SK-N-SH (cell line): ENCODE results near the gene WNT6. TPM values are rescaled to one million over a fixed set of nuclear protein-coding genes. Genes with fewer than 3 reads are reported as not detected.

Source experiments
- CTCF ChIA-PET: fragments of 300-600, 350-600 bp; formaldehyde crosslinking; extraction: SDS; loops from one replicate; lab custom pipeline; 2021; lab: Yijun Ruan, JAX
- POLR2A ChIA-PET: fragments of 350-600 bp; sonication (Branson Sonifier 250); formaldehyde crosslinking; extraction: SDS; loops from one replicate; lab custom pipeline; 2020; ENCODE audit warnings: antibody characterized with exemption, inconsistent platforms; lab: Yijun Ruan, JAX
- DNase-seq: peaks from one replicate; pipeline ENCODE4 v3.0.0; 2012
- H2AFZ ChIP-seq: fragments of 200-600 bp; sonication (generic); 2 replicates; pipeline ENCODE4 v1.8.1; 2016; ENCODE audit warnings: antibody characterized with exemption, mild to moderate bottlenecking, low read depth
- H3F3A ChIP-seq: fragments of 200-600 bp; sonication (generic); replicated peaks from 2 replicates; pipeline ENCODE3; 2016; ENCODE audit warnings: antibody characterized with exemption, mild to moderate bottlenecking; ENCODE audit not compliant: insufficient read depth
- H3K27ac ChIP-seq, 2 experiments: fragments of 200-500 bp in 1 of 2; fragments of 200-600 bp in 1 of 2; sonication (Bioruptor generic) in 1 of 2; sonication (generic), shearing (Covaris generic) in 1 of 2; 2 replicates each; pipeline versions ENCODE4 v1.5.1 to v1.6.1; 2014 to 2016; ENCODE audit warnings: low read depth in 2 of 2, inconsistent platforms in 1 of 2, low read length in 1 of 2, mild to moderate bottlenecking in 1 of 2, mixed read lengths in 1 of 2
- H3K27me3 ChIP-seq: fragments of 200-600 bp; sonication (generic), shearing (Covaris generic); 2 replicates; pipeline ENCODE4 v1.6.1; 2016; ENCODE audit warnings: mixed run types; ENCODE audit not compliant: insufficient read depth
- H3K36me3 ChIP-seq, 2 experiments: fragments of 200-500 bp in 1 of 2; fragments of 200-600 bp in 1 of 2; sonication (Bioruptor generic) in 1 of 2; sonication (generic) in 1 of 2; replicated peaks in 1 of 2; 2 replicates each; pipeline versions ENCODE3 to v1.5.1; 2014 to 2016; ENCODE audit warnings: low read length in 1 of 2, mild to moderate bottlenecking in 1 of 2; ENCODE audit not compliant: insufficient read depth in 2 of 2, control insufficient read depth in 1 of 2
- H3K4me1 ChIP-seq, 2 experiments: fragments of 200-500 bp in 1 of 2; fragments of 200-600 bp in 1 of 2; sonication (Bioruptor generic) in 1 of 2; sonication (generic), shearing (Covaris generic) in 1 of 2; 2 replicates each; pipeline versions ENCODE4 v1.5.1 to v1.6.1; 2014 to 2016; ENCODE audit warnings: low read depth in 1 of 2, low read length in 1 of 2, mixed run types in 1 of 2; ENCODE audit not compliant: insufficient read depth in 2 of 2, control insufficient read depth in 1 of 2
- H3K4me2 ChIP-seq: fragments of 200-600 bp; sonication (generic), shearing (Covaris generic); 2 replicates; pipeline ENCODE4 v1.6.1; 2017; ENCODE audit warnings: mixed run types
- H3K4me3 ChIP-seq, 2 experiments: fragments of 200-500 bp in 1 of 2; fragments of 200-600 bp in 1 of 2; sonication (Bioruptor generic) in 1 of 2; sonication (generic), shearing (Covaris generic) in 1 of 2; 2 replicates each; pipeline versions ENCODE4 v1.5.1 to v1.8.1; 2014 to 2016; ENCODE audit warnings: low read depth in 2 of 2, inconsistent platforms in 1 of 2, low read length in 1 of 2, mild to moderate bottlenecking in 1 of 2, mixed read lengths in 1 of 2, moderate library complexity in 1 of 2
- H3K79me2 ChIP-seq: fragments of 200-600 bp; sonication (generic); 2 replicates; pipeline ENCODE4 v1.8.1; 2017; ENCODE audit warnings: mild to moderate bottlenecking; ENCODE audit not compliant: insufficient read depth
- H3K9ac ChIP-seq: fragments of 200-600 bp; sonication (generic); 2 replicates; pipeline ENCODE4 v1.6.1; 2017; ENCODE audit warnings: mixed run types
- H3K9me2 ChIP-seq: fragments of 200-600 bp; sonication (generic); 2 replicates; pipeline ENCODE4 v1.6.1; 2017; ENCODE audit warnings: mixed run types
- H3K9me3 ChIP-seq: fragments of 200-600 bp; sonication (generic); 2 replicates; pipeline ENCODE4 v1.6.1; 2017; ENCODE audit warnings: mixed run types, mild to moderate bottlenecking, moderate library complexity
- H4K20me1 ChIP-seq: fragments of 200-600 bp; sonication (generic); 2 replicates; pipeline ENCODE4 v1.6.1; 2017; ENCODE audit warnings: mild to moderate bottlenecking, mixed run types; ENCODE audit not compliant: insufficient read depth
- CHD2 ChIP-seq: fragments of 150-350 bp; IDR thresholded peaks from 2 replicates; pipeline ENCODE4 v1.6.1; 2018; ENCODE audit warnings: low read length; ENCODE audit not compliant: partially characterized antibody
- CTCF ChIP-seq: fragments of 200-600 bp; sonication (generic); IDR thresholded peaks from 2 replicates; pipeline ENCODE4 v1.6.1; 2017; ENCODE audit warnings: antibody characterized with exemption, mild to moderate bottlenecking, moderate library complexity
- FOXJ3 ChIP-seq: sonication (generic); formaldehyde crosslinking; IDR thresholded peaks from 2 replicates; pipeline ENCODE4 v1.5.1; 2020; ENCODE audit warnings: mild to moderate bottlenecking, missing genetic modification reagents
- MAX ChIP-seq: IDR thresholded peaks from 2 replicates; pipeline ENCODE4 v1.4.0; 2012; ENCODE audit warnings: low read depth
- MEF2A ChIP-seq: IDR thresholded peaks from 2 replicates; pipeline ENCODE4 v1.4.0; 2012; ENCODE audit warnings: low read depth, borderline replicate concordance
- MXI1 ChIP-seq: IDR thresholded peaks from 2 replicates; pipeline ENCODE4 v1.6.1; 2012; ENCODE audit warnings: mild to moderate bottlenecking, low read depth, low read length, improper control_type of control experiment
- POLR2AphosphoS5 ChIP-seq: IDR thresholded peaks from 2 replicates; pipeline ENCODE4 v1.6.1; 2012; ENCODE audit warnings: low read depth, low read length
- RAD21 ChIP-seq: IDR thresholded peaks from 2 replicates; pipeline ENCODE4 v1.6.1; 2012; ENCODE audit warnings: mild to moderate bottlenecking, low read length
- TAF1 ChIP-seq: IDR thresholded peaks from 2 replicates; pipeline ENCODE4 v1.6.1; 2012; ENCODE audit warnings: low read depth, mild to moderate bottlenecking, low read length, moderate library complexity, borderline replicate concordance
- TEAD4 ChIP-seq: IDR thresholded peaks from 2 replicates; pipeline ENCODE4 v1.4.0; 2012; ENCODE audit warnings: mild to moderate bottlenecking, borderline replicate concordance; ENCODE audit not compliant: insufficient read depth
- USF2 ChIP-seq: fragments of 150-350 bp; IDR thresholded peaks from 2 replicates; pipeline ENCODE4 v1.6.1; 2017; ENCODE audit warnings: antibody characterized with exemption, low read length, low read depth, borderline replicate concordance
- YY1 ChIP-seq: IDR thresholded peaks from 2 replicates; pipeline ENCODE4 v1.4.0; 2012; ENCODE audit warnings: low read depth, mild to moderate bottlenecking
- WGBS: methylation state at CpG from one replicate; pipeline ENCODE4 v1.1.6; 2017; ENCODE audit warnings: low lambda C conversion rate; 5-methylcytosine and 5-hydroxymethylcytosine counted together
- polyA plus RNA-seq, 3 experiments: library from polyadenylated mRNA; depleted of rRNA; stranded (reverse); fragments of >200 nt; gene quantifications; 2 replicates each; pipeline ENCODE4 v1.2.3, GENCODE V29; 2012
- TF ChIP-seq, protein P1 (sequence below): IDR thresholded peaks from 2 replicates; pipeline ENCODE4 v1.6.1; 2012; ENCODE audit warnings: mild to moderate bottlenecking, low read depth, low read length, moderate library complexity
- TF ChIP-seq, protein P2 (sequence below): IDR thresholded peaks from 2 replicates; pipeline ENCODE4 v1.4.0; 2012; ENCODE audit warnings: low read depth, borderline replicate concordance
- TF ChIP-seq, protein P3 (sequence below): IDR thresholded peaks from 2 replicates; pipeline ENCODE4; 2012
- TF ChIP-seq, protein P4 (sequence below): fragments of 150-350 bp; IDR thresholded peaks from 2 replicates; pipeline ENCODE4 v1.6.1; 2016; ENCODE audit warnings: mild to moderate bottlenecking, low read depth, low read length

WNT6 gene
- polyA plus RNA-seq, 1 of the 3 experiments (the other 2 are of a cell fraction): 0.08 TPM

DNA sequence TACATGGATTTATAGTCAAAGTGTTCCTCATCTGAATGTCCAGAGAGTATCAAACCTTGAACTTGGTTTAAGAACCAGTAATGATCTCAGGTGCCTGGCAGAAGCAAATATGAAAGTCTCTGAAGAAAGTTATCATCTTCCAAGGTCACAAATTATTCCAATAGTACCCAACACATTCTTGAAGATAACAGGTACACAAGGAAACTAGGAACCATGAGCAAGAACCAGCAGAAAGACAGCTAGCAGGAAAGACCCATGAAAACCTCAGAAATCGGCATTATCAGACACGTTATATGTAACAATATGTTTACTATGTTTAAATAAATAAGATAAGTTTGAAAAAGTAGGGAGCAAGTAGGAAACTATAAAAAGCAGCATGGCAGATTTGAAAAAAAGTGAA lies 22.1 kb upstream of the WNT6 start:
- H3F3A ChIP-seq: no peaks in the 10 kb centered on the region
- no peak for DNase-seq
- 63% methylated on average over 2 of the region's 2 CpGs for WGBS
- no peaks in the 10 kb centered on the region for H3K79me2 ChIP-seq
- no peaks in the 10 kb centered on the region for H4K20me1 ChIP-seq
- no peak overlapping the region for H3K4me3 ChIP-seq
- H3K36me3 ChIP-seq: no peaks in the 10 kb centered on the region
- peaks cover 0 to 5% of the 10 kb centered on the region in 2 experiments; a peak in 2 of 4 replicates for H3K4me1 ChIP-seq
- ChIA-PET CTCF (interaction anchor here (1.2 to 2.7 kb wide), 3 partner anchors 8 to 16 kb away, joined by 3 to 14 read pairs (median 7); no protein-coding TSS in a partner anchor), POLR2A (no interaction called here)
- H3K27ac ChIP-seq: no peak overlapping the region
- no peak overlapping the region for H3K9ac ChIP-seq
- H3K27me3 ChIP-seq: no peaks in the 10 kb centered on the region; the same call in 1 of the 2 replicates
- H3K4me2 ChIP-seq: no peak overlapping the region
- no peak overlapping the region for H2AFZ ChIP-seq
- no peaks in the 10 kb centered on the region for H3K9me2 ChIP-seq
- no peaks in the 10 kb centered on the region for H3K9me3 ChIP-seq
- TF ChIP-seq, protein P1, sequence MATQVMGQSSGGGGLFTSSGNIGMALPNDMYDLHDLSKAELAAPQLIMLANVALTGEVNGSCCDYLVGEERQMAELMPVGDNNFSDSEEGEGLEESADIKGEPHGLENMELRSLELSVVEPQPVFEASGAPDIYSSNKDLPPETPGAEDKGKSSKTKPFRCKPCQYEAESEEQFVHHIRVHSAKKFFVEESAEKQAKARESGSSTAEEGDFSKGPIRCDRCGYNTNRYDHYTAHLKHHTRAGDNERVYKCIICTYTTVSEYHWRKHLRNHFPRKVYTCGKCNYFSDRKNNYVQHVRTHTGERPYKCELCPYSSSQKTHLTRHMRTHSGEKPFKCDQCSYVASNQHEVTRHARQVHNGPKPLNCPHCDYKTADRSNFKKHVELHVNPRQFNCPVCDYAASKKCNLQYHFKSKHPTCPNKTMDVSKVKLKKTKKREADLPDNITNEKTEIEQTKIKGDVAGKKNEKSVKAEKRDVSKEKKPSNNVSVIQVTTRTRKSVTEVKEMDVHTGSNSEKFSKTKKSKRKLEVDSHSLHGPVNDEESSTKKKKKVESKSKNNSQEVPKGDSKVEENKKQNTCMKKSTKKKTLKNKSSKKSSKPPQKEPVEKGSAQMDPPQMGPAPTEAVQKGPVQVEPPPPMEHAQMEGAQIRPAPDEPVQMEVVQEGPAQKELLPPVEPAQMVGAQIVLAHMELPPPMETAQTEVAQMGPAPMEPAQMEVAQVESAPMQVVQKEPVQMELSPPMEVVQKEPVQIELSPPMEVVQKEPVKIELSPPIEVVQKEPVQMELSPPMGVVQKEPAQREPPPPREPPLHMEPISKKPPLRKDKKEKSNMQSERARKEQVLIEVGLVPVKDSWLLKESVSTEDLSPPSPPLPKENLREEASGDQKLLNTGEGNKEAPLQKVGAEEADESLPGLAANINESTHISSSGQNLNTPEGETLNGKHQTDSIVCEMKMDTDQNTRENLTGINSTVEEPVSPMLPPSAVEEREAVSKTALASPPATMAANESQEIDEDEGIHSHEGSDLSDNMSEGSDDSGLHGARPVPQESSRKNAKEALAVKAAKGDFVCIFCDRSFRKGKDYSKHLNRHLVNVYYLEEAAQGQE: no peak
- TF ChIP-seq, protein P2, sequence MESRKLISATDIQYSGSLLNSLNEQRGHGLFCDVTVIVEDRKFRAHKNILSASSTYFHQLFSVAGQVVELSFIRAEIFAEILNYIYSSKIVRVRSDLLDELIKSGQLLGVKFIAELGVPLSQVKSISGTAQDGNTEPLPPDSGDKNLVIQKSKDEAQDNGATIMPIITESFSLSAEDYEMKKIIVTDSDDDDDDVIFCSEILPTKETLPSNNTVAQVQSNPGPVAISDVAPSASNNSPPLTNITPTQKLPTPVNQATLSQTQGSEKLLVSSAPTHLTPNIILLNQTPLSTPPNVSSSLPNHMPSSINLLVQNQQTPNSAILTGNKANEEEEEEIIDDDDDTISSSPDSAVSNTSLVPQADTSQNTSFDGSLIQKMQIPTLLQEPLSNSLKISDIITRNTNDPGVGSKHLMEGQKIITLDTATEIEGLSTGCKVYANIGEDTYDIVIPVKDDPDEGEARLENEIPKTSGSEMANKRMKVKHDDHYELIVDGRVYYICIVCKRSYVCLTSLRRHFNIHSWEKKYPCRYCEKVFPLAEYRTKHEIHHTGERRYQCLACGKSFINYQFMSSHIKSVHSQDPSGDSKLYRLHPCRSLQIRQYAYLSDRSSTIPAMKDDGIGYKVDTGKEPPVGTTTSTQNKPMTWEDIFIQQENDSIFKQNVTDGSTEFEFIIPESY: no peak
- TF ChIP-seq YY1 (no peak), RAD21 (no peak), FOXJ3 (CRISPR knock-in tag) (no peak), CHD2 (no peak), TEAD4 (no peak), MAX (no peak), CTCF (no peak), MEF2A (no peak), MXI1 (no peak), USF2 (no peak), POLR2AphosphoS5 (no peak), TAF1 (no peak)
- TF ChIP-seq, protein P3, sequence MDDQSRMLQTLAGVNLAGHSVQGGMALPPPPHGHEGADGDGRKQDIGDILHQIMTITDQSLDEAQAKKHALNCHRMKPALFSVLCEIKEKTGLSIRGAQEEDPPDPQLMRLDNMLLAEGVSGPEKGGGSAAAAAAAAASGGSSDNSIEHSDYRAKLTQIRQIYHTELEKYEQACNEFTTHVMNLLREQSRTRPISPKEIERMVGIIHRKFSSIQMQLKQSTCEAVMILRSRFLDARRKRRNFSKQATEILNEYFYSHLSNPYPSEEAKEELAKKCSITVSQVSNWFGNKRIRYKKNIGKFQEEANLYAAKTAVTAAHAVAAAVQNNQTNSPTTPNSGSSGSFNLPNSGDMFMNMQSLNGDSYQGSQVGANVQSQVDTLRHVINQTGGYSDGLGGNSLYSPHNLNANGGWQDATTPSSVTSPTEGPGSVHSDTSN: no peak
- TF ChIP-seq, protein P4, sequence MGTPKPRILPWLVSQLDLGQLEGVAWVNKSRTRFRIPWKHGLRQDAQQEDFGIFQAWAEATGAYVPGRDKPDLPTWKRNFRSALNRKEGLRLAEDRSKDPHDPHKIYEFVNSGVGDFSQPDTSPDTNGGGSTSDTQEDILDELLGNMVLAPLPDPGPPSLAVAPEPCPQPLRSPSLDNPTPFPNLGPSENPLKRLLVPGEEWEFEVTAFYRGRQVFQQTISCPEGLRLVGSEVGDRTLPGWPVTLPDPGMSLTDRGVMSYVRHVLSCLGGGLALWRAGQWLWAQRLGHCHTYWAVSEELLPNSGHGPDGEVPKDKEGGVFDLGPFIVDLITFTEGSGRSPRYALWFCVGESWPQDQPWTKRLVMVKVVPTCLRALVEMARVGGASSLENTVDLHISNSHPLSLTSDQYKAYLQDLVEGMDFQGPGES: no peak
